DOHH2 (cell line): ENCODE data around the gene SPSB1.

Experiments used
- CTCF ChIP-seq: fragments of 200-600 bp; sonication (generic); IDR thresholded peaks from one replicate; pipeline ENCODE4 v1.5.1; 2014; ENCODE audit warnings: antibody characterized with exemption, mild to moderate bottlenecking, low read depth, low read length; ENCODE audit not compliant: poor library complexity, severe bottlenecking
- EZH2phosphoT487 ChIP-seq: fragments of 200-600 bp; sonication (generic); IDR thresholded peaks from 2 replicates; pipeline ENCODE4 v1.6.1; 2017; ENCODE audit warnings: borderline replicate concordance, mild to moderate bottlenecking, antibody characterized with exemption, low read length, moderate library complexity, mixed read lengths

DNA sequence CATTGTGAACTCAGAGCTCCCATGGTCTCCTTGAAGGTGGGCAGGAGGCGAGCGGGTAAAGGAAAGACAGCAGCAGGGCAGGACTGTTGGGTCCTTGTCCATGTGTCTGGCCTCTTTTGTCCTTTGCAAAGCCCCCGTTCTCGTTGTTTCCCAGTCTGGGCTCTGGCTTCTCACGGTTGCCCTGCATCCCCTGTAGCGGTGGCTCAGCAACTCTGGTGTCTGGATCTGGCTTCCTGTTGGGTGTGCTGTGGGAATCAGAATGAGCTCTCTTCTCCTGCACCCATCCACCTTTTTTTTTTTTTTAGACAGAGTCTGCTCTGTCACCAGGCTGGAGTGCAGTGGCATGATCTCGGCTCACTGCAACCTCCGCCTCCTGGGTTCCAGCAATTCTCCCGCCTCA, 47.0 kb upstream of the SPSB1 start:
- TF ChIP-seq CTCF (no peak), EZH2phosphoT487 (no peak)
